Endothelial cell of umbilical vein (primary cell): ENCODE results near the gene SMNDC1. TPM values are rescaled to one million over a fixed set of nuclear protein-coding genes. Genes with fewer than 3 reads are reported as not detected.

Experiments
- BruUV-seq: library from RNA; stranded (reverse); fragments of 400-500 nt; replicated peaks from 2 replicates; lab custom pipeline; 2021; lab: Mats Ljungman, UMichigan
- CTCF ChIA-PET: fragments of 300-600, 350-600 bp; sonication (Branson Sonifier 250); formaldehyde crosslinking; loops from one replicate; lab custom pipeline; 2021; ENCODE audit warnings: antibody characterized with exemption, inconsistent platforms; lab: Charles Lee
- POLR2A ChIA-PET: fragments of 300-600, 350-600 bp; sonication (Branson Sonifier 250); formaldehyde crosslinking; loops from one replicate; lab custom pipeline; 2021; ENCODE audit warnings: antibody characterized with exemption, inconsistent platforms; lab: Charles Lee
- DNase-seq: peaks from one replicate; pipeline ENCODE4 v3.0.0-alpha.2; 2011; ENCODE audit warnings: low read depth, low spot score
- FAIRE-seq: peaks from 2 replicates; lab custom pipeline; 2011; peaks lifted over from hg19 to GRCh38; lab: Jason Lieb, UNC
- H2AFZ ChIP-seq: 2 replicates; pipeline ENCODE4 v1.6.0; 2012; ENCODE audit warnings: low read depth, low read length, control low read depth, inconsistent platforms
- H3K27ac ChIP-seq: 2 replicates; pipeline ENCODE4 v1.5.1; 2011; ENCODE audit warnings: low read depth, mild to moderate bottlenecking, control low read depth, low read length, moderate library complexity; ENCODE audit not compliant: insufficient read depth
- H3K27me3 ChIP-seq, 2 experiments: 2 replicates each; pipeline versions ENCODE4 v1.6.0 to v1.6.1; 2011; ENCODE audit warnings: low read length in 2 of 2, mixed read lengths in 1 of 2; ENCODE audit not compliant: control insufficient read depth in 2 of 2, insufficient read depth in 2 of 2
- H3K36me3 ChIP-seq, 2 experiments: 2 replicates in 1 of 2; 3 replicates in 1 of 2; pipeline ENCODE4 v1.5.1; 2011; ENCODE audit warnings: low read length in 2 of 2, mild to moderate bottlenecking in 1 of 2, moderate library complexity in 1 of 2; ENCODE audit not compliant: control insufficient read depth in 2 of 2, insufficient read depth in 2 of 2; ENCODE audit errors: extremely low read depth in 1 of 2
- H3K4me1 ChIP-seq: 3 replicates; pipeline ENCODE4 v1.5.1; 2011; ENCODE audit warnings: mild to moderate bottlenecking, low read length; ENCODE audit not compliant: control insufficient read depth, insufficient read depth; ENCODE audit errors: extremely low read depth
- H3K4me2 ChIP-seq: 2 replicates; pipeline ENCODE4 v1.6.1; 2011; ENCODE audit warnings: low read length, control low read depth, mixed read lengths; ENCODE audit not compliant: insufficient read depth
- H3K4me3 ChIP-seq, 3 experiments: fragments of 200-600 bp in 1 of 3; sonication (generic), shearing (Covaris generic) in 1 of 3; replicated peaks in 1 of 3; 2 replicates each; pipeline ENCODE4 v1.5.1; 2011 to 2016; ENCODE audit warnings: control low read depth in 3 of 3, low read length in 3 of 3, mild to moderate bottlenecking in 2 of 3, inconsistent platforms in 1 of 3, low read depth in 1 of 3, moderate library complexity in 1 of 3; ENCODE audit not compliant: insufficient read depth in 1 of 3
- H3K79me2 ChIP-seq: 2 replicates; pipeline ENCODE4 v1.6.0; 2012; ENCODE audit warnings: low read length, inconsistent platforms; ENCODE audit not compliant: control insufficient read depth, insufficient read depth
- H3K9ac ChIP-seq: replicated peaks from 2 replicates; pipeline ENCODE3; 2011; ENCODE audit warnings: low read length, control low read depth; ENCODE audit not compliant: insufficient read depth; ENCODE audit errors: extremely low read depth
- H3K9me1 ChIP-seq: replicated peaks from 3 replicates; pipeline ENCODE4 v1.6.0; 2011; ENCODE audit warnings: mild to moderate bottlenecking, low read length; ENCODE audit not compliant: control insufficient read depth, insufficient read depth; ENCODE audit errors: extremely low read depth
- H3K9me3 ChIP-seq: replicated peaks from 2 replicates; pipeline ENCODE4 v1.5.1; 2012; ENCODE audit warnings: low read length, inconsistent platforms; ENCODE audit not compliant: control insufficient read depth, insufficient read depth
- H4K20me1 ChIP-seq: replicated peaks from 2 replicates; pipeline ENCODE3; 2011; ENCODE audit warnings: mild to moderate bottlenecking, low read length; ENCODE audit not compliant: control insufficient read depth, insufficient read depth; ENCODE audit errors: extremely low read depth
- EZH2 ChIP-seq: IDR thresholded peaks from 2 replicates; pipeline ENCODE4 v1.6.1; 2012; ENCODE audit warnings: borderline replicate concordance, low read depth, mild to moderate bottlenecking, moderate library complexity, low read length, inconsistent platforms; ENCODE audit not compliant: severe bottlenecking
- FOS ChIP-seq: IDR thresholded peaks from 2 replicates; pipeline ENCODE4 v1.6.1; 2011; ENCODE audit warnings: mild to moderate bottlenecking, low read length, moderate library complexity, borderline replicate concordance; ENCODE audit not compliant: insufficient read depth
- JUN ChIP-seq: IDR thresholded peaks from 2 replicates; pipeline ENCODE4 v1.6.1; 2011; ENCODE audit warnings: borderline replicate concordance, low read depth; ENCODE audit not compliant: insufficient read length, insufficient read depth
- POLR2A ChIP-seq: IDR thresholded peaks from 2 replicates; pipeline ENCODE4 v1.6.1; 2012; ENCODE audit warnings: low read depth, mild to moderate bottlenecking, control low read depth, low read length
- POLR2AphosphoS5 ChIP-seq: IDR thresholded peaks from 2 replicates; pipeline ENCODE4 v1.6.1; 2012; ENCODE audit warnings: low read depth, mild to moderate bottlenecking, control low read depth, low read length, moderate library complexity; ENCODE audit not compliant: insufficient read depth
- dilution Hi-C: fragments of 300-500 bp; cut with MboI; formaldehyde crosslinking; loops from one replicate; pipeline ENCODE4 v1.15.0; 2019; ENCODE audit warnings: low sequenced_read_pairs; ENCODE audit not compliant: extremely low pct_ligation_motif_present
- intact Hi-C: fragments of 100-400 bp; cut with micrococcal nuclease; formaldehyde crosslinking; loops from one replicate; pipeline ENCODE4 v1.10.0; 2022
- polyA plus RNA-seq, 4 experiments: library from polyadenylated mRNA; depleted of rRNA in 3 of 4; stranded (reverse) in 3 of 4; unstranded in 1 of 4; fragments of >200 nt; gene quantifications; 2 replicates each; pipeline versions ENCODE4 v1.2.1 to v1.2.3, GENCODE V29; 2011 to 2012; ENCODE audit warnings: missing spikeins in 1 of 4
- total RNA-seq: library from RNA; stranded (reverse); gene quantifications from 2 replicates; pipeline ENCODE4 v1.2.3, GENCODE V29; 2021
- TF ChIP-seq, protein P1 (sequence below): IDR thresholded peaks from 2 replicates; pipeline ENCODE4 v1.6.1; 2011; ENCODE audit not compliant: insufficient read depth, insufficient read length

SMNDC1 gene
- total and polyA plus RNA-seq, 2 donors (not counting 3 experiments of a cell fraction or from before 2014, with no cell fraction given), result 7.1 to 39.3 TPM

DNA sequence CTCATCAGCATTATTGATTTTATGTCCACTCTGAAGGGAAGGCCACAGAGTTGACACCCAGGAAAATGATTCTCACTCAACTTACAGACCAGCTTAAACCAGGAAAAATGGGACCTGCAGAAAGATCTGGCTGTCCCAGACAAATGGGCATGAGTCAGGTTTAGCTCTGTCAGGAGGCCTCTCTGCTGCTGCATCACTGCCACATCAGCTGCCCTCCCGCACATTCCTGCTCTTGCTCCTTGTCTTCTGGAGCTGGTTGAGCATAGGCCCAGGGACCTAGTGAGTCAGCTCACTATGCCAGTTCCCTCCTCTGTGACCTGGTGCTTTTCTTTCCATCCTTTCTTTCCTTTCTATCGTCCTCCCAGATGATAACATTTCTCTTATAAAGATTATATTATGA lies 18.8 kb upstream of the SMNDC1 start:
- Histone ChIP-seq H3K9me1 (no peaks in the 10 kb centered on the region), H4K20me1 (no peaks in the 10 kb centered on the region), H3K27me3 (no peaks in the 10 kb centered on the region), H3K4me1 (peaks cover 21% of the 10 kb centered on the region), H3K4me2 (no peak overlapping the region), H3K9me3 (no peaks in the 10 kb centered on the region), H3K9ac (no peak overlapping the region), H2AFZ (no peak overlapping the region), H3K27ac (no peak overlapping the region), H3K36me3 (no peaks in the 10 kb centered on the region), H3K79me2 (no peaks in the 10 kb centered on the region), H3K4me3 (no peak overlapping the region)
- CTCF ChIA-PET, result interaction anchor here (1.0 to 5.6 kb wide), 7 partner anchors 10 to 236 kb away, joined by 3 to 39 read pairs (median 3); no protein-coding TSS in a partner anchor
- no peak for FAIRE-seq
- POLR2A ChIA-PET, result no interaction called here
- intact Hi-C loops, result no loop called here
- dilution Hi-C loops, result no loop called here
- no peak for TF ChIP-seq POLR2AphosphoS5
- TF ChIP-seq FOS, result peak; percentile 33
- DNase-seq, result no peak
- BruUV-seq, result no TSS peak

DNA sequence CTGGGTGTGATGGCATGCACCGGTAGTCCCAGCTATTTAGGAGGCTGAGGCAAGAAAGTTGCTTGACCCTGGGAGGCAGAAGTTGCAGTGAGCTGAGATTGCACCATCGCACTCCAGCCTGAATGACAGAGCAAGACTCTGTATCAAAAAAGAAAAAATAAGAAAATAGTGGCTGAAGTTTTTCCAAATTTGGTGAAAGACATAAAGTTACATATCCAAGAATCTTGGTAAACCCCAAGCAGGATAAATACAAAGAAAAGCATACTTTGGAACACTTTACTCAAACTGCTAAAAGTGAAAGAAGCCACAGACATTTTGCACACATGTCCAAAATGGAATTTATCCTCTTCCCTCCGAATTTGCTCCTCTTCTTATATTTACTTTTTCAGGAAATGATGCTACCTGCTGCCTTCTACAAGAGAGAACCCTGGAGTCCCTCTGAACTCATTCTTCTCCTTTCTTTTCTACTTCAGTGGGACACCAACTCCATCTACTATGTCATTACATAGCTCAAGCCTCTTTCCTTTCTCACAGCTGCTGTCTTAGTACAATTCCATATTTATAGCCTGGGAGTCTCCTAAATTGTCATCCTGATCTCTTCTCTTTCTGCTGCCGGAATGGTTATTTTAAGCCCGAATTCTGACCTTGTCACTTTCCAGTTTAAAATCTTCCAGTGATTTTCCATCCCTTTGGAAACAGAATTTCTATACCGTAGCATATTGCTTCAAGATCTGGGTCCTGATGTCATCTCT lies 17.3 kb upstream of the SMNDC1 start:
- H3K9me3 ChIP-seq, result no peaks in the 10 kb centered on the region
- ChIA-PET POLR2A (no interaction called here), CTCF (interaction anchor here (0.7 to 0.8 kb wide), 2 partner anchors 11 to 14 kb away, joined by 3 read pairs; no protein-coding TSS in a partner anchor)
- intact Hi-C loops, result no loop called here
- peaks cover 14% of the 10 kb centered on the region for H3K4me1 ChIP-seq
- DNase-seq (no peak), FAIRE-seq (no peak)
- no peaks in the 10 kb centered on the region for H3K79me2 ChIP-seq
- no peak overlapping the region for H3K27ac ChIP-seq
- H2AFZ ChIP-seq, result no peak overlapping the region
- no peak overlapping the region for H3K4me3 ChIP-seq
- H3K9me1 ChIP-seq, result no peaks in the 10 kb centered on the region
- TF ChIP-seq POLR2A, result no peak
- TF ChIP-seq JUN, result no peak
- TF ChIP-seq, protein P1, sequence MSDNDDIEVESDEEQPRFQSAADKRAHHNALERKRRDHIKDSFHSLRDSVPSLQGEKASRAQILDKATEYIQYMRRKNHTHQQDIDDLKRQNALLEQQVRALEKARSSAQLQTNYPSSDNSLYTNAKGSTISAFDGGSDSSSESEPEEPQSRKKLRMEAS, result no peak
- no peak for TF ChIP-seq POLR2AphosphoS5
- TF ChIP-seq EZH2, result no peak
- no peak overlapping the region for H3K9ac ChIP-seq
- no peak overlapping the region for H3K4me2 ChIP-seq
- H4K20me1 ChIP-seq, result no peaks in the 10 kb centered on the region
- H3K36me3 ChIP-seq, result no peaks in the 10 kb centered on the region
- dilution Hi-C loops, result no loop called here
- BruUV-seq, result no TSS peak
- H3K27me3 ChIP-seq, result no peaks in the 10 kb centered on the region
